ENCODE results near the gene CASD1.

DNA sequence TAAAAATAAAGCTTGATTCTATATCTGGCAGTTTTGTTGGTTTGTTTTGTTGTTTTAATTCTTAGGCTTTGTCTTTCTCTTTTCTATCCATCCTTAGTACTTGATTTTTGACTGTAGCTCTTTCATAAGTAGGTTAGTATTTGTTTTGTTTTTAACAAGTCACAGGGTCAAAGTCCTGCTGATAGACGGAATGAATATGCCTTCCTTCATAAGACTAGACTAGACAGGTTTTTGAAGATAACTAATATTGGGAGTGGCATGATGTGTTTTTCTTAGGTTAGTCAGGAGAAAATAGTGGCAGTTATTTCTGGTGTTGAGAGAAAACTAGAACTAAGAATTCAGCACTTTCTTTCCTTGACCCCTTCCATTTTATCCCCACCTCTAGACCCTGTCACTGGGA lies 50.4 kb downstream of the CASD1 start:
- TF ChIP-seq POLR2AphosphoS5 (IDR thresholded peaks at IDR 0.05), result no peak
- no peak for TF ChIP-seq TAF1 (IDR thresholded peaks at IDR 0.05; ENCODE audit: low read depth)
- TF ChIP-seq EZH2 (IDR thresholded peaks at IDR 0.05; ENCODE audit: borderline replicate concordance, insufficient read depth, low read length, poor library complexity, severe bottlenecking), result no peak
- TF ChIP-seq, protein P1, sequence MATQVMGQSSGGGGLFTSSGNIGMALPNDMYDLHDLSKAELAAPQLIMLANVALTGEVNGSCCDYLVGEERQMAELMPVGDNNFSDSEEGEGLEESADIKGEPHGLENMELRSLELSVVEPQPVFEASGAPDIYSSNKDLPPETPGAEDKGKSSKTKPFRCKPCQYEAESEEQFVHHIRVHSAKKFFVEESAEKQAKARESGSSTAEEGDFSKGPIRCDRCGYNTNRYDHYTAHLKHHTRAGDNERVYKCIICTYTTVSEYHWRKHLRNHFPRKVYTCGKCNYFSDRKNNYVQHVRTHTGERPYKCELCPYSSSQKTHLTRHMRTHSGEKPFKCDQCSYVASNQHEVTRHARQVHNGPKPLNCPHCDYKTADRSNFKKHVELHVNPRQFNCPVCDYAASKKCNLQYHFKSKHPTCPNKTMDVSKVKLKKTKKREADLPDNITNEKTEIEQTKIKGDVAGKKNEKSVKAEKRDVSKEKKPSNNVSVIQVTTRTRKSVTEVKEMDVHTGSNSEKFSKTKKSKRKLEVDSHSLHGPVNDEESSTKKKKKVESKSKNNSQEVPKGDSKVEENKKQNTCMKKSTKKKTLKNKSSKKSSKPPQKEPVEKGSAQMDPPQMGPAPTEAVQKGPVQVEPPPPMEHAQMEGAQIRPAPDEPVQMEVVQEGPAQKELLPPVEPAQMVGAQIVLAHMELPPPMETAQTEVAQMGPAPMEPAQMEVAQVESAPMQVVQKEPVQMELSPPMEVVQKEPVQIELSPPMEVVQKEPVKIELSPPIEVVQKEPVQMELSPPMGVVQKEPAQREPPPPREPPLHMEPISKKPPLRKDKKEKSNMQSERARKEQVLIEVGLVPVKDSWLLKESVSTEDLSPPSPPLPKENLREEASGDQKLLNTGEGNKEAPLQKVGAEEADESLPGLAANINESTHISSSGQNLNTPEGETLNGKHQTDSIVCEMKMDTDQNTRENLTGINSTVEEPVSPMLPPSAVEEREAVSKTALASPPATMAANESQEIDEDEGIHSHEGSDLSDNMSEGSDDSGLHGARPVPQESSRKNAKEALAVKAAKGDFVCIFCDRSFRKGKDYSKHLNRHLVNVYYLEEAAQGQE (IDR thresholded peaks at IDR 0.05; ENCODE audit: borderline replicate concordance), result no peak
- TF ChIP-seq, protein P2, sequence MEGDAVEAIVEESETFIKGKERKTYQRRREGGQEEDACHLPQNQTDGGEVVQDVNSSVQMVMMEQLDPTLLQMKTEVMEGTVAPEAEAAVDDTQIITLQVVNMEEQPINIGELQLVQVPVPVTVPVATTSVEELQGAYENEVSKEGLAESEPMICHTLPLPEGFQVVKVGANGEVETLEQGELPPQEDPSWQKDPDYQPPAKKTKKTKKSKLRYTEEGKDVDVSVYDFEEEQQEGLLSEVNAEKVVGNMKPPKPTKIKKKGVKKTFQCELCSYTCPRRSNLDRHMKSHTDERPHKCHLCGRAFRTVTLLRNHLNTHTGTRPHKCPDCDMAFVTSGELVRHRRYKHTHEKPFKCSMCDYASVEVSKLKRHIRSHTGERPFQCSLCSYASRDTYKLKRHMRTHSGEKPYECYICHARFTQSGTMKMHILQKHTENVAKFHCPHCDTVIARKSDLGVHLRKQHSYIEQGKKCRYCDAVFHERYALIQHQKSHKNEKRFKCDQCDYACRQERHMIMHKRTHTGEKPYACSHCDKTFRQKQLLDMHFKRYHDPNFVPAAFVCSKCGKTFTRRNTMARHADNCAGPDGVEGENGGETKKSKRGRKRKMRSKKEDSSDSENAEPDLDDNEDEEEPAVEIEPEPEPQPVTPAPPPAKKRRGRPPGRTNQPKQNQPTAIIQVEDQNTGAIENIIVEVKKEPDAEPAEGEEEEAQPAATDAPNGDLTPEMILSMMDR (IDR thresholded peaks at IDR 0.05; ENCODE audit: poor library complexity, severe bottlenecking), result no peak

Measured in neural cell (in vitro differentiated cells).